Subcutaneous adipose tissue (tissue), 4 donors: ENCODE data around the gene GPR32. TPM values are rescaled to one million over a fixed set of nuclear protein-coding genes. Genes with fewer than 3 reads are reported as not detected.

Experiments used
- CTCF ChIP-seq: fragments of 450-650 bp; IDR thresholded peaks from one replicate; pipeline ENCODE4 v1.5.1; 2016; ENCODE audit warnings: low read depth, mild to moderate bottlenecking, control low read depth, antibody characterized with exemption, moderate library complexity
- total RNA-seq, 4 donors: library from RNA; depleted of rRNA; stranded (reverse); fragments of >200 nt; gene quantifications; one replicate each; pipeline ENCODE4 v1.1.0, GENCODE V29; 2016

Gene GPR32
- total RNA-seq, 4 donors from 2014 or later: not detected

- no peak for TF ChIP-seq CTCF
Observed at GRCh38 chr19:50753879-50754278, 16.4 kb upstream of the GPR32 start.

DNA sequence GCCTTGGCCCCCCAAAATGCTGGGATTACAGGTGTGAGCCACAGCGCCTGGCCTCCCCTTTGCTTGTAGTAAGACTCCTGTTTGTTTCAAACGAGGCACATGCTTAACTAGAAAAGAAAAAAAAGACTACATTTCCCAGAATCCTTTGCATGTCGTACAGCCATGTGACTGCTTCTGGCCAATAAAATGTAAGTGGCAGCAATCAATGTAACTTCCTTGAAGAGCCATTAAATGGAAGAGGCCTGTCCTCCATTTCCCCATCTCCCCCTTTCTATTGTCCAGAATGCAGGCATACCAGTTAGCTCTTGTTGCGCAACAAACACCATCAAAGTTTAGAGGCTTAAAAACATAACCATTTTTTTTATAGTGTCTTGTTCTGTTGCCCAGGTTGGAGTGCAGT lies 10.4 kb upstream of the GPR32 start:
- TF ChIP-seq CTCF: no peak

DNA sequence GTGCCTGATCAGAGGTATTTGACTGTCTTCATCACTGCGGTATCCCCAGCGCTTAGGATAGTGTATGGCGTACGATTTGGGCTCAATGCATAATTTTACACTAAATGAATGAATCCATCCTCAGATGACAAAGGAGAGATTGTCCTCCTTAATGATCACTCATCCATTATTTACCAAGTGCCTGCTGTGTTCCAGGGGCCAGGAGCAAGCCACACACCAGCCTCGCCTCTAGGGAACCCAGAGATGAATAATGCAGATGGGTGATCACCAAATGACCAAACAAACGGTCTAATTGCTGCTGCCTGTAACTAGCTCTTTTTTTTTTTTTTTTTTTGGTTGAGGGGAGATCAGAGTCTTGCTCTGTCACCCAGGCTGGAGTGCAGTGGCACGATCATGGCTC lies 5.9 kb upstream of the GPR32 start:
- TF ChIP-seq CTCF: no peak

DNA sequence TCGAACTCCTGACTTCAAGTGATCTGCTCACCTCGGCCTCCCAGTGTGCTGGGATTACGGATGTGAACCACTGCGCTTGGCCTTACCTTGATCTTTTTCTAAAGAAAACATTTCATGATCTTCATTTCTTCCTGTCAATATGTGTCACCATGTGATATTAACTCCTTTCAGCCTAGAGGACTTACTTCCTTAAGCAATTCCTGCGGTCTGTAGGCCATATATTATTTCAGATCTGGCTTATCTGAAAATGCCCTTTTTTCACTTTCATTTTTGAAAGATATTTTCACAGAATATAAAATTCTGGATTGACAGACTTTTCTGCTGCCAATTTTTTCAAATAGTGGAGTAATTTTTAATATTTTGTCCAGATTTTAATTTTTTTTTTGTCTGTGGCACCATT lies 2.0 kb upstream of the GPR32 start:
- TF ChIP-seq CTCF: no peak

GRCh38 chr19:50770888-50771287 lies 624 bp downstream of the GPR32 start:
- no peak for TF ChIP-seq CTCF

GRCh38 chr19:50772476-50772875 lies 2.2 kb downstream of the GPR32 start:
- no peak for TF ChIP-seq CTCF

DNA sequence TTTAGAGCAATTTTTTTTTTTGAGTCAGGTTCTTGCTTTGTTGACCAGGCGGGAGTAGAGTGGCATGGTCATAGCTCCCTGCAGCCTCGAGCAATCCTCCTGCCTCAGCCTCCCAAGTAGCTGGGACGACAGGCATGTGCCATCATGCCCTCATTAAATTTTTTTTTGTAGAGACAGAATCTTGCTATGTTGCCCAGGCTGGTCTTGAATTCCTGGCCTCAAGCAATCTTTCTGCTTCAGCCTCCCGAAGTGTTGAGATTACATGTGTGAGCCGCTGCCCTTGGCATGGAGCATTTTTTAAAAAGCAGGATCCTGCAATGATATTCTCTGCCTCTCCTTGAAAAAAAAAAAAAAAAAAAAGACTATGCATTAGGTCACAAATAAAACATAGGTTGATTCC lies 5.9 kb downstream of the GPR32 start:
- TF ChIP-seq CTCF: no peak

DNA sequence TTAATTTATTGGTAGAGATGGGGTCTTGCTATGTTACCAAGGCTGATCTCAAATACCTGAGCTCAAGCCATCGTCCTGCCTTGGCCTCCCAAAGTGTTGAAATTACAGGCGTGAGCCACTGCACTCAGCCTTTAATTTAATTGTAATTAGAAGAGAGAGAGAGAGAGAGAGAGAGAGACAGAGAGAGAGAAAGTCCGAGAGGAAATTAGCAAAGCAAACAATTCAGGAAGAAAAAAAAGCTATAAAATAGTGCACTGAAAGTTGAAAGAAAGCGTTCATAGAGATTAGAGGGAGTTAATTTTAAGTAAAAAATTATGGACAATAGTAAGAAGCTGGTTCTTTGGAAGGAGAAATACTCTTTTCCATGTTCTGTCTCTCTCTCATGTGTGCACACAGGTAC lies 7.0 kb downstream of the GPR32 start:
- no peak for TF ChIP-seq CTCF
